ENCODE data around the gene RASSF8.

DNA sequence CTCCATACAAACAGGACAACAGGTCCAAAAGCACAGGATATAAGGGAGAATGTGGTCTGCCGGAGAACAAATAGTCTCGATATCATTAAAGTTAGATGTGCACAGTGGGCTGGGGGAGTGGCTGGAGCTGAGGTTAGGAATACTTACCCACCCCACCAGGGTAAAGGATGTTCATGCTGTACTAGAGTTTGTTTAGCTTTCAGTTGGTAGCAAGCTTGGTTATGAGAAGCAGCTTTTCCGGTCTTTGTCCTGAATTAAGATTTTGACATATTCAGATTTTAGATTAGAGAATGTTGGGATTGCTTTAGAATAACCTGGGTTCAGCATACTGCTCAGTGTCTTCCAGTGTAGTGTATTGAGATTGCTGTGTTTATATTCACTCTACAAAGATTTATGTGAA, 16.7 kb downstream of the RASSF8 start:
- TF ChIP-seq, protein P1, sequence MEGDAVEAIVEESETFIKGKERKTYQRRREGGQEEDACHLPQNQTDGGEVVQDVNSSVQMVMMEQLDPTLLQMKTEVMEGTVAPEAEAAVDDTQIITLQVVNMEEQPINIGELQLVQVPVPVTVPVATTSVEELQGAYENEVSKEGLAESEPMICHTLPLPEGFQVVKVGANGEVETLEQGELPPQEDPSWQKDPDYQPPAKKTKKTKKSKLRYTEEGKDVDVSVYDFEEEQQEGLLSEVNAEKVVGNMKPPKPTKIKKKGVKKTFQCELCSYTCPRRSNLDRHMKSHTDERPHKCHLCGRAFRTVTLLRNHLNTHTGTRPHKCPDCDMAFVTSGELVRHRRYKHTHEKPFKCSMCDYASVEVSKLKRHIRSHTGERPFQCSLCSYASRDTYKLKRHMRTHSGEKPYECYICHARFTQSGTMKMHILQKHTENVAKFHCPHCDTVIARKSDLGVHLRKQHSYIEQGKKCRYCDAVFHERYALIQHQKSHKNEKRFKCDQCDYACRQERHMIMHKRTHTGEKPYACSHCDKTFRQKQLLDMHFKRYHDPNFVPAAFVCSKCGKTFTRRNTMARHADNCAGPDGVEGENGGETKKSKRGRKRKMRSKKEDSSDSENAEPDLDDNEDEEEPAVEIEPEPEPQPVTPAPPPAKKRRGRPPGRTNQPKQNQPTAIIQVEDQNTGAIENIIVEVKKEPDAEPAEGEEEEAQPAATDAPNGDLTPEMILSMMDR (IDR thresholded peaks at IDR 0.05) = no peak
- TF ChIP-seq POLR2AphosphoS5 (IDR thresholded peaks at IDR 0.05) = no peak
